ENCODE measurements around the gene FARSB.
A peak's percentile ranks its signal among the peaks of the same experiment; 100 is the strongest.

Gene FARSB

DNA sequence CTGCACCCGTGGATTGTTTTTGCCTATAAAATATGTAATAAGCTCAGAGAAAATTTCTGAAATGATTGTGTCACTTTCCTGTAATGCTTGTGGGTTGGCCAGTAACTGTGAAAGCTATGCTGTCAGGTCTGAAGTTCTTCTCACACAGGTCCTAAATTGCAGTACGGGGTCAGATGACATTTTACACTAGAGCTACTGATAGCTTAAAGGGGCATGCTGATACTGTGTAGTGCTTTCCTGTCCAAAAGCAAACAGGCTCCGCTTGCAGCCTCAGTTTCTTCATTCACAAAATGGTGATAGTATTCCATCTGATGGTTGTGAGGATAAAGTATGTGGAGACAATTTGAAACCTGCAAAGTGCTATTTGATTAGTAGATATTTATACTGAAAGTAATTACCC, 7.6 kb upstream of the FARSB start:
- no peak for DNase-seq (ENCODE audit: low spot score)

DNA sequence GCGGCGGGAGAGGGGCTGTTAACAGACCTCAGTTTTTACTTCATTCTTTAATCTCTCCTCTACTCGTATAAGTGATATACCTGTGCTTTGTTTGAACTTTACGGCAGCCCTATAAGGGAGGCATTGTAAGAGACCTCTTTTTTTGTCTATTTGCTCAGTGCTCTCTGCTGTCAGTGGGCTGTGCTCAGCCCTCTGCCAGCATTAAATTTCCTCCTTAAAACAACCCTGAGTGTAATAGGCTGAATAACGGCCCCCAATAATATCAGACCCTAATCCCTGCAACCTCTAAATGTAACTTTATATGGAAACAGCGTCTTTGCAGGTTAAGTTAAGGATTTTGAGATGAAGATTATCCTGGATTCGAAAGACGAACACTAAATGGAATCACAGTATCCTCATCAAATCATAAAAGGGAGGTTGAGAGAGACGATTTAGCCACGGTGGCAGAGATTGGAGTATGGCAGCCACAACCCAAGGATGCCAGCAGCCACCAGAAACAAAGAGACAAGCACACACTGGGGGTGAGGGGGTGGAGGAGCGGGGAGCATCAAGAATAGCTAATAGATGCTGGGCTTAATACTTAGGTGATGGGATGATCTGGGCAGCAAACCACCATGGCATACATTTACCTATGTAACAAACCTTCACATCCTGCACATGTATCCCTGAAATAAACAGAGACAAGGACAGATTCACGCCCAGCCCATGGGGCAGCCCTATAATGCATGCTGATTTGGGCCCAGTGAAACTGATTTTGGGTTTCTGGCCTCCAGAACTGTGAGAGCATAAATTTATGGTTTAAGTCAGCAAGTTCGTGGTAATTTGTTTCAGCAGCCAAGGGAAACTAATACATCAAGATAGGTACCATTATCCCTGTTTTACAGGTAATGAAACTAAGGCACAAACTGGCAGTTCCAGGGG, 894 bp upstream of the FARSB start:
- DNase-seq (ENCODE audit: low spot score), result peak; percentile 12

DNA sequence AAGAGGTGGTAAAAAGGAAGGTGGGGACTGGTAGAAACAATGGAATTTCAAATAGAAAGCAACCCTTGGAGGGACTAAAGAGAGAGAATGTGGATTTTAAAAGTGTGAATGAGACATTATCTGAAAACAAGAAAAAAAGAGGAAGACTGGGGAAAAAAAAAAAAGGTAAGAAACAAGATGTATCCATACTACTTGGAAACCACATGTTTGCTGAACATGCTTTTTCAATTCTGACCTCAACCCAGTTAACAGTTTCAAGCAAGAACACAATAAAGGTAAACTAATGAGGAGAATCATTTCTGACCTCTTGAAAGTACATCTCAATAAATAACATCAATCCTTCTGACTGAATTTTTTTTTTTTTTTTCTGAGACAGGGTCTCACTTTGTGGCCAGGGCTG, 2.6 kb downstream of the FARSB start:
- DNase-seq (ENCODE audit: low spot score), result no peak

DNA sequence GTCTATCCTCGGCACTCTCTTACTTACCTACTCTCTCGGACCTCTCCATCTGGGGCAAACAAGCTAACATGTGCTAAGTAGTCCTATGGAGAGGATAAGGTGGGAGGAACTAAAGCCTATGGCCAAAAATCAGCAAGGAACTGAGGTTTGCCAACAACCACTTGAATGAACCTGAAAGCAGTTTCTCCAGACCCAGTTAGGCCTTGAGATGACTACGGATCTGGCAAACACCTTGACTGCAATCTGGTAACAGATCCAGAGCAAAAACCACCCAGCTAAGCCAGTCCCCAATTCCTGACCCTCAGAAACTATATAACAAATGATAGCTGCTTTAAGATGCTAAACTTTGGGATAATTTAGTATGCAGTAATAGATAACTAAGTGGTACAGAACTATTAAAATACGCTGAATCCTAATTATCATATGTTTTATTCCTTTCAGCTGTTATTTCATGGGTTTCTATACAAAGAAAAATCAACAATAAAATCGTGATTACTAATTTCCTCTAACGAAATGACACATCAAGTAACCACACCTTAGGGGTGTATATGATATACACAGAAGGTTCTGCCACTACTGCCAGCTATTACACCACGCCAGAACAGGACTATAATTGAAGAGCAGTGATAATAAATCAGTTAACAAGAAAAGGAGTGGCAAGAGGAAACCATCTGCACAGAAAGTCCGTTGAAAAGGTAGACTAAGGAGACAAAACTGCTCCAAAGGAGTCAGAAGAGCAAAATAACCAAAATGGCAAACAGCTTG, 3.2 kb downstream of the FARSB start:
- DNase-seq (ENCODE audit: low spot score), result no peak

DNA sequence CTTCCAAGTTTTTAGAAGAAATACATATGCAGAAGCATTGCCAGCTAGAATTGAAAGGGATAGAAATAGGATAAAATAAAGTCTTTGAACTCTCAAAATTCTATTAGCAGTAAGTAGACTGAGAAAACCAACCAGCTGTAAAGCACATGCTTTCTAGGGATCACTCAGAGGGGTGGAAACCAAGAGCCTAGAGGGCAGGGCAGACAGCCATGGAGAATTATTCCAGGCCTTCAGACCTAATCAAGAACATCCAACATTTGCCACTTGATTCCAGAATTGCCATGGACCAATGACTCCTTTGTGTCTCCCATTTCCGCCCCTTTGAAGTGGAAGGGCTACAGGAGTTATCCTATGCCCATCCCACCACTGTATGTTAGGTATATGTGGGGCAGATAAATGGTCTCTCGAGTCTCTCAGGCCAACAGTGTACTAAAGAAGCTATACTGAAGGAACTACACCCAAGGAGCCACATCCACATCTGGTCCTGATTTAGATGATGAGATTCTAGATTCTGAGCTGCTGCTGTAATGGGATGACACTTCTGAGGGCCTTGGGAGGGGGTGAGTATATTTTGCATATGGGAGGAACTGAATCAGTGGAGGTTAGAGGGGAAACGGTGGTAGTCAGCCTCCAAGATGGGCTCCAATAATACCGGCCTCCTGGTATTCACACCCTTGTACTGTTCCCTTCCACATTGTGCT, 4.0 kb downstream of the FARSB start:
- no peak for DNase-seq (ENCODE audit: low spot score)

DNA sequence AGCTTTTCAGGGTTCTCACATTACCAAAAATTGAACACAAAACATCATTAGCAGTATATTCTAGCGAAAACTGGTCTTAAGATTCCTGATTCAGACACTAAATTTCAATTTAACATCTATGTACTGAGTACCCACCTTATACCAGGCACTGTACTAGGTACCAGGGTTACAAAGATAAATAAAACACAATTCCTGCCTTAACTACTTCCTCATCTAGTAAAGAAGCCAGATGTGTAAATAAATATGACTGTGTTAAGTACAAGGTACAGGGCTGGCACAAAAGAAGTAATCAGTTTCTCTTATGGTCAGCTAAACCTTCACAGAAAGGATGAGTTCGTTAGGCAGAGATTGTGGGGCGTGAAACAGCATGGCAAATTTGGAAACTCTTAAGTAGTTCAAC, 6.1 kb downstream of the FARSB start:
- DNase-seq (ENCODE audit: low spot score), result no peak

DNA sequence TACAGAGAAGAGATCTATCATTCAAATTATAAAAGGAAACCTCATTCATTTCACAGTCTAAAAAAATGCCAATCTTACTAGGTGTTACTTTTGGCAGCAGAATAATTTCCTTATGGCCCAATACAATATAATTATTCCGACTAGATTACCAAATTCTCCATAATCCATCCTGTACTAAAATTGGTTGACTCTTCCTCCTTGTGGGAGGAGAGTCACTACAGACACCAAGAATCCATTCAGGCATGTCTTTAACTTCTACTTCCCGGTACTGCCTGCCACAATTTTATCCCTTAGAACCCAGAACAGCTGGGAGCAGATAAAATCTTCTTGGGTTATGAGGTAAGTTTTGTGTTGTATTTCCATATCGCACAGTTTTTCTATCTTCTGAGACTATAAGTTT, 9.9 kb downstream of the FARSB start:
- no peak for DNase-seq (ENCODE audit: low spot score)

DNA sequence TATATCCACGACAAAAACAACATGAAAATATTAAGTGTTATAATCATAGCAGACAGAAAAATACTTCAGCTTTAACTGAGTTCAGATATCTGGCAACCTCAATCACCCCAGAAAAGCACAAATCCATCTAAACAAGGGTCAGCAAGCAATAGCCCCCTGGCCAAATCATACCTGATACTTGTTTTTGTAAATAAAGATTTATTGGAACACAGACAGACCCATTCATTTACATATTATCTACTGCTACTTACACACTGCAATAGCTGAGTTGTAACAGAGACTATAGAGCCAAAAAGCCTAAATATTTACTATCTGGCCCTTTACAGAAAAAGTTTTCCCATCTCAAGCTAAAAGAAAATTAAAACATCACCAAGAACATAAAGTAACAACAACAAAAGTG, 12.8 kb downstream of the FARSB start:
- no peak for DNase-seq (ENCODE audit: low spot score)

DNA sequence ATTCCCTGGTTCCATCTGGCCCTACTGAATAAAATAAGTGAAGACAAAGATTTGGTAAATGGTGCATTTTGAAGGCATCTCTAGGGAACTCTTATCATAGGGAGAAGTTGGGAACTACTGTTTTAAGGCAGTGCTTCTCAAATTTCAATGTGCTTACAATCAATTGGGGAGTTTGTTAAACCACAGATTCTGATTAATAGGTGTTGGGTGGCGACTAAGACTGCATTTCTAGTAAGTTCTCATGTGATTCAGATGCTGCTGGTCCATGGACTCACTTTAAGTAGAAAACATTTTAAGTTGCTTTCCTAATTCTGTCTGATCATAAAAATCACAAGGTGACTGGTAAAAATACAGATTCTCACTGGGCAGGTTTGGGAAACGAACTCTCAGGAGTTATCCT, 14.6 kb downstream of the FARSB start:
- no peak for DNase-seq (ENCODE audit: low spot score)

DNA sequence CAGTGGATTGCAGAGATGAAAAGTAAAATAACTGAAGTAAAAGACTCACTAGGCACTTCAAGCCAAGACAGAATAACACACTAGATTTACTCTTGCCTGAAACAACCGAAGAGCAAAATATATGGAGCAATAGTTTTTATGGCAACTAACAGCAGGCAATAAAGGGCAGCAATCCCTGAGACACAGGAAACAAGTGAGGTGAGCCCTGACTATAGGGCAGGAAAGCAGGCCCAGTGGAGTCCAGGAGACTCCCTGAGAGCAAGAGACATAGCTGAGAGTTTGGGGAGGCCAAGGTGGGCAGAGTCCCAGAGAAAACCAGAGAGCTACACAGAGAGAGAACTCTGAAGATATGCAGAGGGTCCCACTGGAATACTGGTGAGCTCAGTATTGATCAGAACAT, 18.8 kb downstream of the FARSB start:
- DNase-seq (ENCODE audit: low spot score), result no peak

DNA sequence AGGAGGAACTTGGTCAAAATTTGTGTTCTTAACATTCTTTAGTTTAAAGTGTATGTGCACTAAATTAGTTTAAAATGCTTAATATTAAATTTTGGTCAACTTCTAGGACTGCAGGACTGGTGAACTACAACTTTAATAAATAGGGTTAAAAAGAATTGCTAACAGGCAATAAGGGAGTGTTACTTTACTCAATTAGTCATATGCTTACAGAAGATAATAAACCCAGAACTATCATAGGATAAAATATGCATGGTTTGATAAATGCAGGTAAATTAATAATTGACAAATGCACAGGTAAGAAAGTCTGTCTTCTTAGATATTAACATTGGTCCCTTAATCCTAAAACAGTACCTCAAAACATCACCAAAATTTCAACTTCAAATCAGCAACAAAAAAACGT, 20.6 kb downstream of the FARSB start:
- no peak for DNase-seq (ENCODE audit: low spot score)

DNA sequence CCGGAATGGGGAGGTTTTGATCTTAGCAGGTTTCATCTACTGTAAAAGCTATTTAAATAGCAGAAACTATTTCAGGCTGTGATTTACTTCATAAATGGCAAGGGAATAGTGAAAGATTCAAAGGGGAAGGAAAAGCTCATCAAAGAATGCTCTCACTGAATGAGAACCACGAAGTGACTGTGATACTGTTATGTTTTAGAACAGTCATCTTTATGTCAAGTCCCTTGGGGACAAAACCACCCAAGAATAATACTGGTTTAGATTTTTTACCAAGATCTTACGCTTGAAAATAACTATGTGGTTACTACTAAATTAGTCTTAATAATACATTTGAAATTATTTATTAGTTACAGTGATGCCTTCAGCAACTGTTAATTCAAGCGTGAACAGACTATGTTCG, 28.1 kb downstream of the FARSB start:
- DNase-seq (ENCODE audit: low spot score), result no peak

DNA sequence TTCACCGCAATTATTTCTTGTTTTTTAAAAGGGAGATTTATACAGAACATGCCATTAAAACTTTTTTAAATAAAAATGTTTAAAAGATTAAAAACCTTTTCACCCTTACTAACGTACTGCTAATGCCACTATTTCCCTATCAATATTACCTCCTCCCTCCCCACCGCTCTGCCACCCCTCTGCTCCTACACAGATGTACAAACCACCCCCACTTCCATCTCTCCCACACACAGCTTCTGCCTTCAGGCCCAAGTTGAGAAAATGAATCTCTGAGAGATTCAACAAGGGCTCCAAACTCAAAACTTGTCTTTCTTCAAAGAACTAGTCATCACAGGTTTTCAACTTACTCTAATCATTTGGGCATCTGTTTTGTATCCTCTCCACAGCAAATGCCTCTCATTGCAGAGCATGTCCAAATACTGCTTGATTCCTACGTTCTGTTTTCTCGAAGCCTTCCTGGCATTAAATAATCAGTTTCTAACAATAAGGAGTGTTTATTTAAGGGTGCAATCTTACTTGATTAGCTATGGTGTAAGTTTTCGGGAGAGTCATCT, 32.1 kb downstream of the FARSB start:
- DNase-seq (ENCODE audit: low spot score), result no peak

DNA sequence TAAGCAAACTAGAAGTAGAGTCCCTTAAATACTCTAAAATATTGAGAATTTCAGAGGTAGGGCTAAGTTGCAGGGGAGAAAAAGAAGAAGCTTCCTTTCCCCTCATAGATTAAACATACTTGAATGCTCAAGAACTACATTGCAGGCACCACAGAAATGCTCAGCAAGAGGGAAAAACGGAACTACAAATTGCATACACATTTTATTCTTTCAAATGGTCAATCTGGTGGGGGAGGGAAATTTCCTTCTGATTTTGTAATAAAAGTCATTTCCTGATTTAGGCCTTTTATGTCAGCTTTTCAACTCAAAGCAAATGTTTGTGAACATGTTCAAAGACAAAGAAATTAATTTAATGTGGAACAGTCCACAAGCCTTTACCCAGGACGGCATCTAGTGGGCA, 33.0 kb downstream of the FARSB start:
- no peak for DNase-seq (ENCODE audit: low spot score)

DNA sequence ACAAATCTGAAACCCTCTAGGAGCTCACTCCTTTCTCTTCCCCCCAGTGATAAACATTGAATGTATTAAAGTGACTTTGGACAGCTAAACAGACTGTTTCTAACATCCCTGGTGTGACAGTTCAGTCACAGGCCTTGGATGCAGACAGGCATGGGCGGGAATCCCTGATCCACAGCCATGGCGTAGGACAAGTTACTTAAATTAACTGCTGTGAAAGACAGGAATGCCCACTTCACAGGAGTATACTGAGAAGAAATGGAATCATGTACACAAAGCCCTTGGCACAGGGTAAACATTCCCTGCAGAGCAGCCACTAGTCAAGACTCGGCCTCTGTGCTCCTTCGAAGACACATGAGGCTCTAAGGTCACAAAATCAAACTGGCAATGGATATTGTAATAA, 34.0 kb downstream of the FARSB start:
- DNase-seq (ENCODE audit: low spot score), result no peak

DNA sequence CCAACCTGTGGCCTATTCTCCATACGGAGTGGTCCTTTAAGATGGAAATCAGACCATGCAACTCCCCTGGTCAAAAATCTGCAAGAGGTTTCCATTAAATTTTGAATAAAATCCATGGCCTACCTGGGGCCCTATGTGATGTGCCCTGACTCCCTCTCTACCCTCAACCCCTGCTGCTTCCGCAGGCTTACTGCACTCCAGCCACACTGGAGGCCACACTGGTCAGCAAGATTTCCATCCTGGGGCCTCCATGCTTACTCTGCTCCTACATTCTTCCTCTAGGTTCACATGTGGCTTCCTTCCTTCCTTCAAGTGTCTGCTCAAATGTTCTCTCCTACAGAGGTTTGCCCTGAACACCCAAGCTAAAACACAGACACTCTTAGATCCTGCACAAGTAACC, 40.6 kb downstream of the FARSB start:
- DNase-seq (ENCODE audit: low spot score), result peak; percentile 9

DNA sequence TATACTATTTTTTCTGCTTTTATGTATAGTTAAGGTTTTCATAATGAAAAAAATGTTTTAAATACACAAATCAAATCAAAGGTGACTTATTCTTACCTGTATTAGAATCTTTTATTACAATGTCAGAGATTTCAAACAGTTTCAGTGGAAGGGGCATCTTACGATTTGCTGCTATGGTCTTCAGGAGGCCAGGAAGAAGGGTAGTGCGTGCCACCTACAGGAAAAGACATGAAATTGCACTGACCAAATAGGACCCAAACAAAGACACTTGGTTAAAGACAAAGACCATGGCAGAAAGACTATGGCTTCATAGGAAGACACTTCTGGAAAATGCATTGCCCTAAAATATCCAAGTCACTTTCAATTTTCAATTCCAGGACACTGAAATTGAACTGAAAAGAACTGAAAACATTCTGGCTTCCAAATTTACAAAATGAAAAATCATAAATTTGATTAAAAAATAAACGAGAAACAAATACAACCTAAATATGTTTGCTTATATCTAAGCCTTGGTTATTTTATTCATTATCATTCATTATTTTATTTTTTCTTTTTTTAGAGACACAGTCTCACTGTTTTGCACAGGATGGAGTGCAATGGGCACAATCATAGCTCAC, 42.1 kb downstream of the FARSB start:
- DNase-seq (ENCODE audit: low spot score), result peak; percentile 82

DNA sequence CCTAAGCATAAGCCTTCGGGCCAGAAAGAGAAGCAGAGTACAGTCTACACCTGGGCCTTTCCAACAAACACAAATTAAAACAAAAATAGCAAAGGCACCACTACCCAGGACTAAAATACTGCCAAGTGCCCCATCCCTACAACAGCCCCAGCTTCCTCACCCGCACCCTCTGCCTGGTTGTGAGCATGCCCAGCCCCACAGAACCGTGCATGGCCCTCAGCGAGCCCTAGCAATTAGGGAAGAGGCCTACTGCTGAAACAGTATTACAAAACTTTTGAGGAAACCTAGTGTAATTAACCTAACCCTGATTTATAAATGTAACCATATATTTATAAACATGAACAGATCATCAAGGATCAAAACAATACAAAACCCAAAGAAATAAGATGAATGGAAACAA, 44.2 kb downstream of the FARSB start:
- DNase-seq (ENCODE audit: low spot score), result no peak

DNA sequence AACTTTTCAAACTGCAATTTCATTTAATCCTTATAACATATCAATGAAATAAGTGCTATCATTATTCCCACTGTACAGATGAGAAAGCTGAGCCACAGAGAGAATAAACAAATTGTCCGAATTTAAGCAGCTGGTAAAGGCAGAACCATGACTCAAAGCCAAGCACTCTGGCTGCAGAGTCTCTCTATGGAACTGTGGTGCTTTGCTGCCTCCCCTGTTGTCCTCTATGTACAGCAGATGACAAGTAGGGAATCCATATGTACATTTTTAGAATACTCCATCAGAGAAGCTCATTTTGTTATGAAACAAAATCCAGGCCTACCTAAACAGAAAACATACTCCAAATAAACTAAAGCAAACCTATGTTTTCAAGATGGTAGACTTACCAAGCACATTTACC, 45.1 kb downstream of the FARSB start:
- DNase-seq (ENCODE audit: low spot score), result no peak

DNA sequence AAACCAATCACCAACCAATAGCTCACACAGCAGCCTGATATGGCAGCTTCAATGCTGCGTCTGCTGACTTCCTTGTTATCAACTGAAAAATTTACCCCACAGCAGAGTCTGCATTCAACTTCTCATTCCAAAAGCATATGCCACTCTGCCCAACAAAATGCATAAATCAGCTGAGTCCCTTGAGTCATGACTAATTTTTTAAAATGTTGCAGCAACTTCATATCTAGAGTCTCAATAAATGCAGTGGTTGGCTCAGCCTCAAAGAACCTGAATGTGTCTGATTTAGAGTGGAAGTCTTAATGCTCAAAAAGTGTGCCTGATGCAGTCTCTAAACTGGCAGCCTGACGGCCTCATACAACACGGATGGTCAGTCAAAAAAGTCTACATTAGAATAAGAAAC, 46.5 kb downstream of the FARSB start:
- DNase-seq (ENCODE audit: low spot score), result no peak

DNA sequence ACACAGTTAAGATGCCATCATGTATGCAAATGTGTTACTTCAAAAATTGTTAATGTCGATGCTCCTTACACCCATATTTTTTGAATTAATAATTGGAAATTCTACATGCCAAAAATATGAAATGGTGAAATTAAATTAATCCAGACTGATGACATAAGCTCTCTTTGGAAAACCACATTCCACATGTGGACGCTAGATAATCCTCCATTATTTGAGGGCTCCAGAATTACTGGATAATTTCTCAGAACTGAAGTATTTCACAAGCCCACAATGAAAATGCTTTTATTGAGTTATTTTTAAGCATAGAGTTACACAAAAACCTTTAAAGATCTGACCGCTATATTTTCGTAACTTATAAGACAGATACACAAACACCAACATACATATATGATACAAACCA, 47.8 kb downstream of the FARSB start:
- DNase-seq (ENCODE audit: low spot score), result no peak

DNA sequence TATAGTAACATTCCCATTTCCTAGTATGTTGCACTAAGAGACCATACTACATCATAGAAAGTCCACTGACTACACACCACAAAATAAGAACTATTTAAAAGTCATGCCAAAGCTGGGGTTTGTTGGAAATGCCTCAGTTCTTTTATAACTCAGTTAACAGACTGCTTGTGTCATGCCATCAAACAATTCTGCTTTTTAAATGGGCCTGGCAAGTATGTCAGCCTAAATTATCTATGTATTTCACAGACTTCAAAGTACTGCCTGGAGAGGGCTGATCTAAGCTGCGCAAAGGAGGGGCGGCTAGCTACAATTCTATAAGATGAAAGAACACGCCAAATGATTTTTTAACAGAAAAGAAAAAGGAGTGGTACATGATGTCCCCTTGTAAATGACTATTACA, 49.6 kb downstream of the FARSB start:
- DNase-seq (ENCODE audit: low spot score), result no peak

Measured in iPS-NIHi11 (cell line).